Naive B cell (primary cell): ENCODE results near the gene FGF16. TPM values are rescaled to one million over a fixed set of nuclear protein-coding genes. Genes with fewer than 3 reads are reported as not detected.
A peak's percentile ranks its signal among the peaks of the same experiment; 100 is the strongest.
"Not testable (repeated sequence)": the region's sequence is repeated elsewhere in the genome, so short reads cannot be mapped to it uniquely, and the experiment has no call there.

Experiments
- ATAC-seq, 2 donors: fragments of 150-1000 bp; cut with Tn5 transposase; 2 replicates each; pipeline ENCODE4 v1.10.0; 2021; ENCODE audit warnings: low read depth in 2 of 2, mild to moderate bottlenecking in 2 of 2, moderate library complexity in 2 of 2
- DNase-seq: peaks from one replicate; pipeline ENCODE4 v3.0.0; 2022
- H3K27ac Mint-ChIP-seq, 6 donors: one replicate each; pipeline ENCODE4 v1.8.0; 2020 to 2022; ENCODE audit warnings: mild to moderate bottlenecking in 6 of 6, mixed read lengths in 6 of 6, moderate library complexity in 5 of 6, inconsistent platforms in 2 of 6
- H3K27me3 Mint-ChIP-seq, 3 donors: one replicate each; pipeline ENCODE4 v1.8.0; 2021 to 2022; ENCODE audit warnings: mixed read lengths in 3 of 3, mild to moderate bottlenecking in 1 of 3
- H3K36me3 Mint-ChIP-seq, 2 donors: one replicate each; pipeline ENCODE4 v1.8.0; 2020 to 2022; ENCODE audit warnings: mixed read lengths in 2 of 2, inconsistent platforms in 1 of 2, mild to moderate bottlenecking in 1 of 2
- H3K4me1 Mint-ChIP-seq, 3 donors: one replicate each; pipeline ENCODE4 v1.8.0; 2020 to 2022; ENCODE audit warnings: mixed read lengths in 3 of 3, inconsistent platforms in 1 of 3, mild to moderate bottlenecking in 1 of 3, moderate library complexity in 1 of 3
- H3K4me3 Mint-ChIP-seq, 8 donors: one replicate each; pipeline ENCODE4 v1.8.0; 2020 to 2022; ENCODE audit warnings: mild to moderate bottlenecking in 8 of 8, mixed read lengths in 8 of 8, moderate library complexity in 8 of 8, inconsistent platforms in 2 of 8
- H3K9me3 Mint-ChIP-seq, 7 donors: one replicate each; pipeline ENCODE4 v1.8.0; 2020 to 2022; ENCODE audit warnings: mixed read lengths in 7 of 7, mild to moderate bottlenecking in 5 of 7, inconsistent platforms in 2 of 7, moderate library complexity in 1 of 7
- polyA plus RNA-seq, 6 donors: library from polyadenylated mRNA; unstranded; fragments of 300-500 nt; fragmentation: Illumina TruSeq; gene quantifications; one replicate each; pipeline ENCODE4 v1.2.3, GENCODE V29; 2021; ENCODE audit warnings: low read depth in 6 of 6

FGF16 gene
- polyA plus RNA-seq, 6 donors from 2014 or later = not detected

DNA sequence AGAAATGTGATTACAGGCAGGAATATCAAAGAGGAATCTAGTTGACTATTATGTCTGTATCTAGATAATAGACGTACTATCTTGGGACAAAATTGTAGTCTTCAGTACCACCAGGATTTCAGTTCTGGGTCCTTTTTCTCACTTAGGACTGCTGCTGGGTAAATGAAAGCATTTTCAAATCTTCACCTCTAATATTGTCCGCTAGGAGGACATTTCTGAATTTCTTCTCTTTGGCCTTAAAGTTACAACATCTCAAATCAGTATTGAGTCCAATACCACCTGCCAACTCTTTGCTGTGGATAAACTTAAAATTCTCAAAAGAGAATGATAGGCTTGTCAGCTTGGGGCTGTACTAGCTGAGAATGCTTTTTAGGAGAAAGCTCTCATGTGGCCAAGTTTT, 6.0 kb downstream of the FGF16 start:
- no peak for ATAC-seq
- peaks cover 0 to 4% (median 0%) of the 10 kb centered on the region in 7 donors for H3K9me3 Mint-ChIP-seq
- no peak overlapping the region for H3K27ac Mint-ChIP-seq
- H3K27me3 Mint-ChIP-seq = peaks cover 11 to 13% (median 12%) of the 10 kb centered on the region in 3 donors
- peaks cover 0 to 6% (median 6%) of the 10 kb centered on the region in 3 donors for H3K4me1 Mint-ChIP-seq
- no peaks in the 10 kb centered on the region for H3K36me3 Mint-ChIP-seq
- DNase-seq = no peak
- no peak overlapping the region for H3K4me3 Mint-ChIP-seq

DNA sequence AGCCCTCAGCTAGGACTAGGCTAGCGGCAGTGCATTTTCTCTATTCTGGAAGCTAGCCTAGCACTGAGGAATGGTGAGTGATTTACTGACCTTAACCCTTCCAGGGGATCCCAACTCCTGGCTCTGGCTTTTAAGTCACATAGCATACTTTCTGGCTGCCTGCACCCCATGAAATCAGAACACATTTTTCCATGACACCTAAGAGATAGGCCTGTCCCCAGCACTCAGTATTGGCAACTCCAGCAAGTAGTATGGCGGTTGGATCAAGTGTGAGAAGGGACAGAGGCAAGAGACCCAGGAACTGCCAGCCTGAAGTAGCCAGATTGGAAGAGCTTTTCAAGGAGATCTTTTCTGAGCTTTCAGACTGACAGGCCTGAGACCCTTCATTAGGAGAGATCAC, 8.2 kb downstream of the FGF16 start:
- peaks cover 0 to 2% (median 0%) of the 10 kb centered on the region in 7 donors for H3K9me3 Mint-ChIP-seq
- H3K4me1 Mint-ChIP-seq = no peaks in the 10 kb centered on the region
- H3K27ac Mint-ChIP-seq = no peak overlapping the region
- H3K27me3 Mint-ChIP-seq = peaks cover 0 to 4% (median 0%) of the 10 kb centered on the region in 3 donors
- H3K4me3 Mint-ChIP-seq = no peak overlapping the region
- ATAC-seq (no peak), DNase-seq (no peak)
- no peaks in the 10 kb centered on the region for H3K36me3 Mint-ChIP-seq

DNA sequence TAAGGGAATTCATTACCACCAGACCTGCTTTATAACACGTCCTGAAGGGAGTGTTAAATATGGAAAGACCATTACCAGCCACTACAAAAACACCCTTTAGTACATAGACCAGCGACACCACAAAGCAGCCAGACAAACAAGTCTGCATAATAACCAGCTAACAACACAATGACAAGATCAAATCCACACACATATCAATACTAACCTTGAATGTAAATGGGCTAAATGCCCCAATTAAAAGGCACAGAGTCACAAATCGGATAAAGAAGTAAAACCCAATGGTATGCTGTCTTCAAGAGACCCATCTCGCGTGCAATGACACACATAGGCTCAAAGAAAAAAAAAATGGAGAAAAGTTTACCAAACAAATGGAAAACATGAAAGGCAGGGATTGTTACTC, 36.9 kb downstream of the FGF16 start:
- Mint-ChIP-seq H3K9me3 (peaks cover 8 to 43% (median 14%) of the 10 kb centered on the region in 7 donors), H3K36me3 (peaks cover 5 to 19% of the 10 kb centered on the region in 2 donors), H3K4me3 (no peak overlapping the region), H3K4me1 (no peaks in the 10 kb centered on the region), H3K27me3 (peaks cover 0 to 18% (median 0%) of the 10 kb centered on the region in 3 donors), H3K27ac (no peak overlapping the region)
- no peak for ATAC-seq
- no peak for DNase-seq

DNA sequence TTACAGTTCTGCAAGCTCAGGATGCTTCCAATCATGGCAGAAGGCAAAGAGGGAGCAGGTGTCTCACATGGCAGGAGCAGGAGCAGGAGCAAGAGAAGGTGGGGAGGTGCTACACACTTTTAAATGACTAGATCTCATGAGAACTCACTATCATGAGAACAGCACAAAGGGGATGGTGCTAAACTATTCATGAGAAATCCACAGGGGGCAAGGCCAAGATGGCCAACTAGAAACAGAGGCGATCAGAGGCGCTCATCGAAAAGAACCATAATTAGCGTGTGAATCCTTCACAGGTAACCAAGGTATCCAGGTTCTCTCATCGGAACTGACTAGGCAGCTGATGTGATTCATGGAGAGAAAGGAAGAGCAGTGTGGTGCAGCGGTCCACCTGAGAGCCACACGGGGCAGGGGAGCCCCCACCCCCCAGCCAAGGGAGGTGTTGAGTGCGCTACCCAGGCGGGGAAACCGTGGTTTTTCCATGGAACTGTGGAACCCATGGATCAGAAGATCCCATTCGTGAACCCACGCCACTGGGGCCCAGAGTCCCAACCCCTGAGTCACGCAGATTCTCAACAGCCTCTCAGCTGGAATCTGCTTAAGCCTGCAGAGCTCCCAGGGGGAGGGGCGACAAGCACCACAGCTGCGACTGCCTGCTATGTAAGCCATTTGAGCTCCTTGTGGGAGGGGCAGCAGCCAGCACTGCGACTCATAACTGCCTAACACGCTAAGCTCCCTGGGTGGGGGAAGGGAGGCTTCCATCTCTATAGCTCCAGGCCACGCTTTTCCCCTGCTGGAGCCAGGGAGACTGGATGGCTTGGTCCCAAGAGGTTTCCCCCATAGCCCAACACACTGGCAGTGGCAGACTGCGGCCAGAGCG, 46.7 kb downstream of the FGF16 start:
- peaks cover 0 to 5% of the 10 kb centered on the region in 2 donors for H3K36me3 Mint-ChIP-seq
- no peaks in the 10 kb centered on the region for H3K4me1 Mint-ChIP-seq
- ATAC-seq (no peak), DNase-seq (no peak)
- no peak overlapping the region for H3K27ac Mint-ChIP-seq
- peaks cover 0 to 15% (median 0%) of the 10 kb centered on the region in 3 donors for H3K27me3 Mint-ChIP-seq
- H3K9me3 Mint-ChIP-seq = peaks cover 0 to 5% (median 0%) of the 10 kb centered on the region in 7 donors
- no peak overlapping the region for H3K4me3 Mint-ChIP-seq

DNA sequence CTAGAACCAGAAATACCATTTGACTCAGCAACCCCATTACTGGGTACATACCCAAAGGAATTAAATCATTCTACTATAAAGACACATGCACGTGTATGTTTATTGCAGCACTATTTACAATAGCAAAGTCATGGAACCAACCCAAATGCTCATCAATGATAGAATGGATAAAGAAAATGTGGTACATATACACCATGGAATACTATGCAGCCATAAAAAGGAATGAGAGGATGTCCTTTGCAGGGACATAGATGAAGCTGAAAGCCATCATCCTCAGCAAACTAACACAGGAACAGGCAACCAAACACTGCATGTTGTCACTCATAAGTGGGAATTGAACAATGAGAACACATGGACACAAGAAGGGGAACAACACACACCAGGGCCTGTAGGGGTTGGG, 53.0 kb downstream of the FGF16 start:
- not testable (repeated sequence) for H3K4me1 Mint-ChIP-seq, H3K4me3 Mint-ChIP-seq, H3K9me3 Mint-ChIP-seq, DNase-seq, H3K27me3 Mint-ChIP-seq, ATAC-seq, H3K27ac Mint-ChIP-seq, H3K36me3 Mint-ChIP-seq

DNA sequence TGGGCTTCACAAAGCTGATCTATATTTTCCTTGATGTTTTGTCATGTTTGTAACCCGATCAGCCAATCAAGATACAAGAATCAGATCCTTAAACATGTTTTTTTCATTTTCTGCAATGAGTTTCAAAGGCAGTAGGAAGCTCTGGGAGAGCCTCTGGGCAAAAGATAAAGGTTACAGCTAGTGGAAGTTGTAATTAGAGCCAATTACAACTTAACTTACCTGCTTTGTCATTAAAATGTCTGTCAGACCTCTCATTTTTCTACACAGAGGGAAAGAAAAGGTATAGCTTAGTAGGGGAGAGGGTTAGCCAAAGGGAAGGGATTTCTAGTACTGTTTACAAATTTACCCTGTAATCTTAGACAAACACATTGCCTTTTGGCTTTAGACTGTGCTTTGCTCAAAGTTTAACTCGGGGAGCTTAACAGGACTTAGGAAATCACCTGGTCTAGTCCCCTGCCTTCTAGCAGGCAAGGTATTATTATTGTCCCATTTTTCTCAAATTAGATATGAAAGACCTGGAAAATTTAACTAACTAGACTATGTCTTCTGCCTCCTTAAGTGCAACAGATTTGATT, 55.8 kb downstream of the FGF16 start:
- Mint-ChIP-seq H3K4me3 (no peak overlapping the region), H3K27ac (peak overlapping the region in 3 of 6 donors; percentile 5 to 36 (median 7))

DNA sequence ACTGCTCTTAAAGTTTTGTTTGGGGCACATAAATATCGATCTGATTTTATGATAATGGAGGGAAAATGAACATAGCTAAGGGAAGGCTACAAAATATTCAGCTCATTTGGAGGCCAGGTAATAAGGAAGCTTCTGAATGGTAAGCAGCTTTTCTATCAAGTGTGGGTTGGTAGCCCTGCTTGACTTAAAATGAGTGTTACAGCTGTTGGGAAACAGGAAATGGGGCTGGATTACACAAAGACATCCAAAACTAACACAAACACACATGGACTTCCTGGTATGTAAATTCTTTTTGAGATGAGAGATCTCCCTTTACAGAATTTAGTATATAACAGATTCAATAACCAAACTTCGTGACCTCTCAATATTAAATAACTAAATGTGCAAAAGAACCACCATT, 58.0 kb downstream of the FGF16 start:
- no peaks in the 10 kb centered on the region for H3K36me3 Mint-ChIP-seq
- H3K4me1 Mint-ChIP-seq = no peaks in the 10 kb centered on the region
- no peak for ATAC-seq
- H3K4me3 Mint-ChIP-seq = no peak overlapping the region
- peak overlapping the region in 3 of 6 donors; percentile 7 to 62 (median 56) for H3K27ac Mint-ChIP-seq
- no peaks in the 10 kb centered on the region for H3K27me3 Mint-ChIP-seq
- no peaks in the 10 kb centered on the region for H3K9me3 Mint-ChIP-seq
- DNase-seq = no peak

More for the DNA sequence above, 55.8 kb downstream of the FGF16 start:
- DNase-seq (no peak), ATAC-seq (no peak)
- no peaks in the 10 kb centered on the region for H3K36me3 Mint-ChIP-seq
- H3K4me1 Mint-ChIP-seq = no peaks in the 10 kb centered on the region
- H3K27me3 Mint-ChIP-seq = no peaks in the 10 kb centered on the region
- peaks cover 0 to 5% (median 0%) of the 10 kb centered on the region in 7 donors for H3K9me3 Mint-ChIP-seq
